ENCODE results near the gene F13B.

DNA sequence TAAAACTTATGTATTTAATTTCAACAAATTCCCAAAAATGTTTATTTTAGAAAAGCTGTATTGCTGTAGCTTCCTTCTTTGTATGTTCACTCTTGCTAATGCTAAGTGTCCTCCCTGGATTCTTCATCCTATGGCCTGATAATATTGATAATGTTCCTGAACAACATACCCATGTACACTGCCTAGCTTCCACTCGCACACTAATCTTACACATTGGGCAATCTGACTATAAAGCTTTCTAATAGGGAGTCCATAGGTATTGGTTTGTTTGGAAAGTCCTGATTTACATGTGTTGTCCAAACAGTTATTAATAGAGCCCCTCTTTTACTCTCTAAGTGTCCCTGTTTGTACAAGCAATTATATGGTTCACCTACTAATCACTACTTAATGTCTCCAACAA is 783 bp downstream of the F13B start:
- TF ChIP-seq POLR2AphosphoS5 (IDR thresholded peaks at IDR 0.05; ENCODE audit: low read depth, low read length): no peak
- no peak for TF ChIP-seq POLR2A (IDR thresholded peaks at IDR 0.05; ENCODE audit: low read depth, low read length)
- no peak for TF ChIP-seq PAX5 (IDR thresholded peaks at IDR 0.05; ENCODE audit: insufficient read depth, low read length, severe bottlenecking)
- no peak for TF ChIP-seq TAF1 (IDR thresholded peaks at IDR 0.05; ENCODE audit: low read depth, low read length)
- TF ChIP-seq POU2F2 (IDR thresholded peaks at IDR 0.05; ENCODE audit: low read depth, low read length): no peak
- TF ChIP-seq SPI1 (IDR thresholded peaks at IDR 0.05; ENCODE audit: low read depth, low read length): no peak

All from GM12891 (cell line).